ENCODE measurements around the gene MINAR2.

MINAR2 gene

DNA sequence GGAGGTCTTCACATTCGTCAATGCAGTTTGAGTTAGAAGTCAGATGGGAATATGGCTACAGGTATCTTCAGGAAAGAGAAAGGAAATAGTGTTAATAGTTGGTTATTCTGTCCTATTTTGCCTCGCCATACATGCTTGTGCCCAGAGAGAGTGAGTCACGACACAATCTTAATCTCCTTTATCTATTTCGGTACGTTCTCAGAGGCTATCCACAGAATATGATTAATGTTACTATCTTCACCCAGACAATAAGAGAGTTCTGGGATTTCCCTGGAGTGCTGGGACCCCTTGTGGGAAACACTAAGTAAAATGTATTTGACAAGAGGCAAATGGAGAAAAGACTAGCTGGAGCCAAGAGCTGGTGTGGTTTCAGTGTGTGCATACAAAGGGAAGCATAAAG is 25.5 kb downstream of the MINAR2 start:
- no peak for DNase-seq

DNA sequence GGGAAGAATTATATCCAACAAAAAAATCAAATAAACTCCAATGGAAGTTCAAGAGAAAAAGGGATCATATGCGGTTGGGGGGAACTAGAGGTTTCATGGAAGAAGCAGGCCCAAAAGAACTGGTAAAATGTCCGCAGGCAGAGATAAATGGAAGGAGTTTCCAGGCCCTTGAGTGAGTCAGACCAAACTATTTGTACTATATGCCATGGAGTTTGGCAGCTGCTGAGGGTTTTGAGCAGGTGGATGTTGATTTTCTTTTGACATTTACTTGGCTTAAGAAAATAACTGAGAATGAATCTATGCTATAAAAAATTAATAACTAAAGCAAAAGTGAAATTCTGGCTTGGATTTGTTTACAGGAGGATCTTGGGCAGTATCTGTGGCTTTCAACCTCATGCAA is 33.7 kb downstream of the MINAR2 start:
- DNase-seq = no peak

DNA sequence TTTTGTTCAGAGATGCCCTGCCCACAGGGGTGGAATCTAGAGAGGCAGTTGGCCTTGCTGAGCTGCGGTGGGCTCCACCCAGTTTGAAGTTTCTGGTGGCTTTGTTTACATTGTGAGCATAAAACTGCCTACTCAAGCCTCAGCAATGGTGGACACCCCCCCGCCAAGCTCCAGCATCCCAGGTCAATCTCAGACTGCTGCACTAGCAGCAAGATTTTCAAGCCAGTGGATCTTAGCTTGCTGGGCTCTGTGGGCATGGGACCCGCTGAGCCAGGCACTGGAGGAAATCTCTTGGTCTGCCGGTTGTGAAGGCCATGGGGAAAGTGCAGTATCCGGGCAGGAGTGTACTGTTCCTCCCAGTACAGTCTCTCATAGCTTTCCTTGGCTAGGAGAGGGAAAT is 55.5 kb downstream of the MINAR2 start:
- DNase-seq = no peak

DNA sequence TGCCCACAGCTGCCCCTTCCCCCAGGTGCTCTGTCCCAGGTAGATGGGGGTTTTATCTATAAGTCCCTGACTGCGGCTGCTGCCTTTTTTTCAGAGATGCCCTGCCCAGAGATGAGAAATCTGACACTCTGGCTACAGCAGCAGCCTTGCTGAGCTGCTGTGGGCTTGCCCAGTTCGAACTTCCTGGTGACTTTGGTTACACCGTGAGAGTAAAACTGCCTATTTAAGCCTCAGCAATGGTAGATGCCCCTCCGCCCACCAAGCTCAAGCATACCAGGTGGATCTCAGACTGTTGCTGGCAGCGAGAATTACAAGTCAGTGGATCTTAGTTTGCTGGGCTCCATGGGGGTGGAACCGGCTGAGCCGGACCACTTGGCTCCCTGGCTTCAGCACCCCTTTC is 56.8 kb downstream of the MINAR2 start:
- no peak for DNase-seq

DNA sequence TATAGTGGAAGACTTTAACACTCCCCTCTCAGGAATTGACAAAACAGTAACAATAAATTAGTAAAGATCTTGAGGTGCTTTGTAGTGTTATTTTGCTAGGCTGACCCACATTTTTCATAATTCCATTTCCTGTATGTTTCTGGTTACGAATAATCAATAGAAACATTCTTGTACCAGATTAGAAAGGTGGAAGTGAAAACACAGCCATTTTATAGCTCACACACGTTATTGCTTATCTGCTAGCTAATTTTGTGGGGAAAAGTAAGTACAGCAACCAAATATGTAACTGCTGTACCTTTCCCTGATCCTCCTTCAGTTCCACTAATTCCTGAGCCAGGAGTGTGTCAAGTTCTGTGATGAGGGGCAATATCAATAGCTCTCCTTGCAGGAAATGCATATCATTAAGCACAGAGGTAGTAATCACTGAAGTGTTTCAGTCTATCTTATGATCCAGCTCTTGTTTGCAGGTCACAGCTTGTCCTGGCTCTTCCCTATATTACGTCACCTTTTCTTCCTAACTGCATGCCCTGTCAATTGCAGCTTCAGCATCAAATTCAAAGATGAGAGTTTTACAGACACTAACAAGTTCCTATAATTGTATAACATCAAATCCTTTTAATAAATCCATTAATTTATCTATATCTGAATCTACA is 59.4 kb downstream of the MINAR2 start:
- DNase-seq = no peak

Measured in activated CD4-positive, alpha-beta T cell treated with anti-CD3 and anti-CD28 coated beads, Interleukin-2, amount 50 U/mL, for 48 hours (primary cell).